Anterior cingulate cortex (tissue), 58 donors: ENCODE results near the gene ARHGAP10.
A peak's percentile ranks its signal among the peaks of the same experiment; 100 is the strongest.
"Not testable (repeated sequence)": the region's sequence is repeated elsewhere in the genome, so short reads cannot be mapped to it uniquely, and the experiment has no call there.

Experiments
- DNase-seq, 58 donors: peaks; one replicate each; lab custom pipeline; 2025; lab: John Stamatoyannopoulos, UW

Gene ARHGAP10

GRCh38 chr4:147789596-147789995, 57.7 kb downstream of the ARHGAP10 start:
- no peak for DNase-seq

DNA sequence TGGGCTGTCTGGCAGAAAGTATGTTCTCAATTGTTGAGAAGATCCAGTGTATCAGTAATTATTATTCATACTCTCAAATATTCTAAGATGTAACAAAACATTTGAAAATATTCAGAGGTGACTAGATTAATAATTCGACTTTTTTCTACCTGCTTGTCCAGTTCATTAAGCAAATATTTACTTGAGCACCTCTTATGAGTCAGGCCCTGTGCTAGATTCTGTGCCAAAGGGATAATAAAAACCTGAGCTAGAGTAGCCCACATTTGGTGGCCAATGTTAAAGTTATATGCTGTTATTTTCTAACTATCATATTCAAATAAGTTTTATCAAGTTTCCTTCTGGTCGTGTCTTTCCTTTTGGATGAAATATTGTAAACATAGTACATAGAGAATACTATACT, 58.5 kb downstream of the ARHGAP10 start:
- DNase-seq: no peak

- no peak for DNase-seq
Observed at GRCh38 chr4:147791341-147791740, 59.5 kb downstream of the ARHGAP10 start.

DNA sequence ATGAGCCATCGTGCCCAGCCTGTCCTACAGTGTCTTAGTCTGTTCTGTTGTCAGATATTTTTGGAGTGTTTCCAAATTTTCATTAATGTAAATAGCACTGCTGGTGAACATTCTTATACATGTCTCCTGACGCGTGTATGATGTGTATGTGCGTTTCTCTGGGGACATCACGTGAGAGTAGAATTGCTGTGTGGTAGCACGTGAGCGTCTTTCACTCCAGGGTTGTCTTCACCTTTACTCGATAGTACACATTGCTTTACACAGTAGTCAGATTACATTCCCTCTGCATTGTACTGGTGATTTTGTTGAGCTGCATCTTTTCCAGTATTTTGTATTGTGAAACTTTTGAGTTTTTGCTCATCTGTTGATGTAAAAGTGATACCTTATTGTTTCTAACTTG, 60.0 kb downstream of the ARHGAP10 start:
- no peak for DNase-seq

GRCh38 chr4:147793569-147794313, 61.9 kb downstream of the ARHGAP10 start:
- DNase-seq: no peak

DNA sequence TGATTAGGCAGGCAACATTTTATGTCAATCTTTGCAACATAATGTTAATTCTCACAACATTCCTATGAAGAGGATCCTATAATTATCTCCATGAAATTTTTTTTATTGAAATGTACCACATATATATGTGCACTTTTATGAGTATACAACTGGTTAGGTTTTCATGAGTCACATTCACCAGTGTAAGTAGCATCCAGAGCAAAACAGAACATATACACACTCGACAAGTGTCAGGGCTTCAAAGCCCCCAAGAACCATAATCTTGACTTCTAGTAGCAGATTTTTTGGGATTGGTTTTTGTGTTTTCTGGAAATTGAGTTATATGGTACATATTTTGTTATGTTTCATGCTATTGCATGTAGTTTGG, 62.4 kb downstream of the ARHGAP10 start:
- no peak for DNase-seq

GRCh38 chr4:147794787-147795413, 63.0 kb downstream of the ARHGAP10 start:
- no peak for DNase-seq

GRCh38 chr4:147799057-147799456, 67.2 kb downstream of the ARHGAP10 start:
- DNase-seq: not testable (repeated sequence)

GRCh38 chr4:147799986-147800555, 68.2 kb downstream of the ARHGAP10 start:
- no peak for DNase-seq

DNA sequence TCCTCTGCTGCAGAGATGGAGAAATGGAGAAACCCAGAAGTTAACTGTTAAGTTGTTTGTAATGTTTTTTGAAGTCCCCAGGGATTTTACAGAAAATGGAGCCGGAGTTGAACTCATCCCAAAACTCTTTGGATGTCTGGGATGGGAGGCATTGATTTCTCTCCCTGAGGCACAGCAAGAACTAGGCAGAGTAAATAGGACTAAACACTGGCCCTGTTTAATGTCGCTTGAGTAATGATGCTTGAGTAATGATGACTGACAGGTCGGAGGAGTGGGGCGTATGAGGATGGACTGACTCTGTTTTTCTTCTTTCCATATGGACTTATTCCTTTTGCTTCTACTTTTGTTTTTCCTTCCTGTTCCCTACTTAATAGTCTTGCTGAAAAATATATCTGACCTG, 69.9 kb downstream of the ARHGAP10 start:
- no peak for DNase-seq

DNA sequence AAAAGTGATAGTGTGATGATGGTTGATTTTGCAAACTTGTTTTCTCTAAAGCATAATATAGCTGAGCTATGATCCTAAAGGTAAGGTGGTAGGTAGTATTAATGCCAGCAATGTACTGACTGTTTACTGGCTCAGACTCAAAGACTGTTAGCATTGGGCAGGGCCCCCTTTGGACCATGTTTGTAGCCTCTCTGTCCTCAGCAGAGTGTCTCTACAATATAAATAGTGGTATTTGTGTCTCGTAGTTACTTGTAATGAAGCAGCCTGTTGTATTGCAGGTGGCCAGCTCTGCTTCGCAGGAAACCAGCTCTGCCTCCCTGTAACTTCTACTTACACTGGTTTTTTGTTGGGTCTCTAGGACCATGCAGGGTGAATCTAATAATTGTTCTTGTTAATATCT, 70.5 kb downstream of the ARHGAP10 start:
- DNase-seq: no peak

- no peak for DNase-seq
Observed at GRCh38 chr4:147805946-147806345, 74.1 kb downstream of the ARHGAP10 start.

GRCh38 chr4:147808447-147808846, 76.6 kb downstream of the ARHGAP10 start:
- peak in 3 of 58 donors; percentile 9 to 39 (median 10) for DNase-seq

DNA sequence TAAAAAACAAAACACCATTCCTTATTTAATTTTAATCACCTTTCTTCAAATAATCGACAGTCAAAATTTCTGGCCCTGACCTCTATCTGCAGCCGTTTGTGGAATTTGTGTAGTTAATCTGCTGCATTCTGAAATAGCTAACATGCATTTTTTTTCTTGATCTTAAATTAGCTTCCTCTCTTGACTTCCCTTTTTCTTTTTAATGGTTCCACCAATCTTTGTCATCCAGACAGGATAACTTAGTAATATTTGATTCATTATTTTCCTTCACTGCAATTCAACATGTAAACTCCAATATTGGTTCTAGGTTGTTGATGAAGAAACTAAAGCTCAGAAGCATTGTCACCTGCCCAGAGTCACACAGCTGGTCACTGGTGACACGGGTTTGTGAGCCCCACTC, 77.3 kb downstream of the ARHGAP10 start:
- no peak for DNase-seq

GRCh38 chr4:147811878-147812277, 80.0 kb downstream of the ARHGAP10 start:
- DNase-seq: no peak

- no peak for DNase-seq
Observed at GRCh38 chr4:147813109-147813773, 81.4 kb downstream of the ARHGAP10 start.

- DNase-seq: no peak
Observed at GRCh38 chr4:147813973-147814372, 82.1 kb downstream of the ARHGAP10 start.

DNA sequence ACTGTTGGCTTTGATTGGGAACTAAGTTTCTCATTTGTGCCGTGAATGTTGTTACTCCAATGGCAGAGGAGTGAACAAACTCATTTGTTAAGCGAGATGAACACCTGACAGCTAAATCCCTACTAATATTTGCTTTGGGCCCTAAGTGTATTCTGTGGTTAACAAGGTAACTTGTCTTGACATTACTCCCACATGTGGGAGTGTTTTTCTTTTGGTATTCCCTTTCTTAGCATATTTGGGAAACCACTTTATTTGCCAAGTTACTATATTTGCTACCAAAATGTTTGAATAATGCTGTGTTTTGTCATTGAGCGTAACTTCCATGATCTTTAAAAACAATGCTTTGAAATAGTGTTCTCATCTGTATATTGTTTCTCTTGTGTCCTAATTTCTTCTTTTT, 82.5 kb downstream of the ARHGAP10 start:
- DNase-seq: no peak

- DNase-seq: no peak
Observed at GRCh38 chr4:147815741-147816140, 83.9 kb downstream of the ARHGAP10 start.

GRCh38 chr4:147816382-147817254, 84.7 kb downstream of the ARHGAP10 start:
- no peak for DNase-seq
